HEK293 (cell line): ENCODE results near the gene GABRD.

Experiments used
- CTCF ChIA-PET: fragments of 350-600 bp; formaldehyde crosslinking; extraction: SDS; loops from one replicate; lab custom pipeline; 2021; ENCODE audit warnings: antibody characterized with exemption; lab: Yijun Ruan, JAX
- POLR2A ChIA-PET: fragments of 300-600 bp; formaldehyde crosslinking; extraction: SDS; loops from one replicate; lab custom pipeline; 2020; ENCODE audit warnings: antibody characterized with exemption, inconsistent platforms; lab: Yijun Ruan, JAX
- H3K27ac ChIP-seq: fragments of 200-500 bp; sonication (Bioruptor generic); 2 replicates; pipeline ENCODE4 v1.5.1; 2014; ENCODE audit warnings: low read depth, low read length, control low read depth, inconsistent platforms; ENCODE audit errors: extremely low read depth
- H3K36me3 ChIP-seq, 2 experiments: fragments of 200-500 bp in 1 of 2; sonication (Bioruptor generic) in 1 of 2; 1 replicate in 1 of 2; 2 replicates in 1 of 2; pipeline ENCODE4 v1.5.1; 2014 to 2017; ENCODE audit warnings: inconsistent platforms in 2 of 2, low read length in 2 of 2; ENCODE audit not compliant: control insufficient read depth in 2 of 2, insufficient read depth in 1 of 2
- H3K4me1 ChIP-seq: fragments of 200-500 bp; sonication (Bioruptor generic); 2 replicates; pipeline ENCODE4 v1.5.1; 2014; ENCODE audit warnings: mild to moderate bottlenecking, low read length, inconsistent platforms; ENCODE audit not compliant: control insufficient read depth, insufficient read depth
- H3K4me3 ChIP-seq: 2 replicates; pipeline ENCODE4 v1.5.1; 2011; ENCODE audit warnings: low read depth, mild to moderate bottlenecking, control low read depth, low read length, moderate library complexity
- H3K9me3 ChIP-seq: fragments of 200-500 bp; sonication (Bioruptor generic); 2 replicates; pipeline ENCODE4 v1.5.1; 2014; ENCODE audit warnings: low read depth, low read length, inconsistent platforms; ENCODE audit not compliant: control insufficient read depth, insufficient read depth
- KLF1 ChIP-seq: fragments of 450-650 bp; formaldehyde crosslinking; IDR thresholded peaks from 2 replicates; pipeline ENCODE4 v1.5.1; 2016; ENCODE audit warnings: missing biosample characterization, missing genetic modification characterization
- KLF8 ChIP-seq: fragments of 450-650 bp; formaldehyde crosslinking; IDR thresholded peaks from 2 replicates; pipeline ENCODE4 v1.5.1; 2016; ENCODE audit warnings: missing biosample characterization, missing genetic modification characterization
- MEIS1 ChIP-seq: sonication (generic); formaldehyde crosslinking; IDR thresholded peaks from 2 replicates; pipeline ENCODE4 v1.8.1; 2022; ENCODE audit warnings: missing genetic modification reagents, mild to moderate bottlenecking, borderline replicate concordance
- MYNN ChIP-seq: fragments of 450-650 bp; formaldehyde crosslinking; IDR thresholded peaks from 2 replicates; pipeline ENCODE4 v1.5.1; 2016; ENCODE audit warnings: missing biosample characterization, missing genetic modification characterization, borderline replicate concordance
- PBX3 ChIP-seq: sonication (generic); formaldehyde crosslinking; IDR thresholded peaks from 2 replicates; pipeline ENCODE4 v1.8.1; 2022; ENCODE audit warnings: mild to moderate bottlenecking, moderate library complexity, missing genetic modification reagents
- REPIN1 ChIP-seq: fragments of 450-650 bp; formaldehyde crosslinking; IDR thresholded peaks from 2 replicates; pipeline ENCODE4 v1.5.1; 2017; ENCODE audit warnings: missing biosample characterization, missing genetic modification characterization, low read depth
- ZBTB11 ChIP-seq: fragments of 450-650 bp; formaldehyde crosslinking; conservative IDR thresholded peaks from 2 replicates; pipeline ENCODE4 v1.5.1; 2016; ENCODE audit warnings: low read depth, missing biosample characterization, missing genetic modification characterization
- ZBTB49 ChIP-seq: fragments of 450-650 bp; formaldehyde crosslinking; IDR thresholded peaks from 2 replicates; pipeline ENCODE4 v1.5.1; 2016; ENCODE audit warnings: missing biosample characterization, missing genetic modification characterization, low read depth
- ZFP3 ChIP-seq: fragments of 450-650 bp; formaldehyde crosslinking; IDR thresholded peaks from 2 replicates; pipeline ENCODE4 v1.5.1; 2016; ENCODE audit warnings: low read depth, missing biosample characterization, missing genetic modification characterization
- ZNF148 ChIP-seq: fragments of 450-650 bp; formaldehyde crosslinking; IDR thresholded peaks from 2 replicates; pipeline ENCODE4 v1.5.0; 2017; ENCODE audit warnings: missing biosample characterization, missing genetic modification characterization, borderline replicate concordance
- ZNF174 ChIP-seq: fragments of 450-650 bp; formaldehyde crosslinking; IDR thresholded peaks from 2 replicates; pipeline ENCODE4 v1.5.0; 2017; ENCODE audit warnings: missing biosample characterization, mild to moderate bottlenecking, missing genetic modification characterization
- ZNF501 ChIP-seq: fragments of 450-650 bp; formaldehyde crosslinking; IDR thresholded peaks from 2 replicates; pipeline ENCODE4 v1.5.1; 2016; ENCODE audit warnings: missing biosample characterization, missing genetic modification characterization
- ZNF510 ChIP-seq: fragments of 450-650 bp; formaldehyde crosslinking; IDR thresholded peaks from 2 replicates; pipeline ENCODE4 v1.5.1; 2018; ENCODE audit warnings: mild to moderate bottlenecking, missing genetic modification characterization, missing biosample characterization; ENCODE audit not compliant: insufficient replicate concordance
- ZNF624 ChIP-seq: fragments of 450-650 bp; formaldehyde crosslinking; IDR thresholded peaks from 2 replicates; pipeline ENCODE4 v1.5.1; 2017; ENCODE audit warnings: missing biosample characterization, missing genetic modification characterization
- ZXDB ChIP-seq: fragments of 450-650 bp; formaldehyde crosslinking; IDR thresholded peaks from 2 replicates; pipeline ENCODE4 v1.5.1; 2016; ENCODE audit warnings: missing biosample characterization, missing genetic modification characterization
- TF ChIP-seq, protein P1 (sequence below): fragments of 450-650 bp; formaldehyde crosslinking; IDR thresholded peaks from 2 replicates; pipeline ENCODE4 v1.5.1; 2016; ENCODE audit warnings: missing biosample characterization, missing genetic modification characterization, borderline replicate concordance

GABRD gene

GRCh38 chr1:2059290-2059953 lies 40.3 kb downstream of the GABRD start (continued):
- no peak for TF ChIP-seq ZNF148 (tag by site-specific recombination)
- no peak for TF ChIP-seq REPIN1
- TF ChIP-seq ZFP3 = no peak
- TF ChIP-seq KLF8 (tag by site-specific recombination) = no peak
- TF ChIP-seq, protein P1, sequence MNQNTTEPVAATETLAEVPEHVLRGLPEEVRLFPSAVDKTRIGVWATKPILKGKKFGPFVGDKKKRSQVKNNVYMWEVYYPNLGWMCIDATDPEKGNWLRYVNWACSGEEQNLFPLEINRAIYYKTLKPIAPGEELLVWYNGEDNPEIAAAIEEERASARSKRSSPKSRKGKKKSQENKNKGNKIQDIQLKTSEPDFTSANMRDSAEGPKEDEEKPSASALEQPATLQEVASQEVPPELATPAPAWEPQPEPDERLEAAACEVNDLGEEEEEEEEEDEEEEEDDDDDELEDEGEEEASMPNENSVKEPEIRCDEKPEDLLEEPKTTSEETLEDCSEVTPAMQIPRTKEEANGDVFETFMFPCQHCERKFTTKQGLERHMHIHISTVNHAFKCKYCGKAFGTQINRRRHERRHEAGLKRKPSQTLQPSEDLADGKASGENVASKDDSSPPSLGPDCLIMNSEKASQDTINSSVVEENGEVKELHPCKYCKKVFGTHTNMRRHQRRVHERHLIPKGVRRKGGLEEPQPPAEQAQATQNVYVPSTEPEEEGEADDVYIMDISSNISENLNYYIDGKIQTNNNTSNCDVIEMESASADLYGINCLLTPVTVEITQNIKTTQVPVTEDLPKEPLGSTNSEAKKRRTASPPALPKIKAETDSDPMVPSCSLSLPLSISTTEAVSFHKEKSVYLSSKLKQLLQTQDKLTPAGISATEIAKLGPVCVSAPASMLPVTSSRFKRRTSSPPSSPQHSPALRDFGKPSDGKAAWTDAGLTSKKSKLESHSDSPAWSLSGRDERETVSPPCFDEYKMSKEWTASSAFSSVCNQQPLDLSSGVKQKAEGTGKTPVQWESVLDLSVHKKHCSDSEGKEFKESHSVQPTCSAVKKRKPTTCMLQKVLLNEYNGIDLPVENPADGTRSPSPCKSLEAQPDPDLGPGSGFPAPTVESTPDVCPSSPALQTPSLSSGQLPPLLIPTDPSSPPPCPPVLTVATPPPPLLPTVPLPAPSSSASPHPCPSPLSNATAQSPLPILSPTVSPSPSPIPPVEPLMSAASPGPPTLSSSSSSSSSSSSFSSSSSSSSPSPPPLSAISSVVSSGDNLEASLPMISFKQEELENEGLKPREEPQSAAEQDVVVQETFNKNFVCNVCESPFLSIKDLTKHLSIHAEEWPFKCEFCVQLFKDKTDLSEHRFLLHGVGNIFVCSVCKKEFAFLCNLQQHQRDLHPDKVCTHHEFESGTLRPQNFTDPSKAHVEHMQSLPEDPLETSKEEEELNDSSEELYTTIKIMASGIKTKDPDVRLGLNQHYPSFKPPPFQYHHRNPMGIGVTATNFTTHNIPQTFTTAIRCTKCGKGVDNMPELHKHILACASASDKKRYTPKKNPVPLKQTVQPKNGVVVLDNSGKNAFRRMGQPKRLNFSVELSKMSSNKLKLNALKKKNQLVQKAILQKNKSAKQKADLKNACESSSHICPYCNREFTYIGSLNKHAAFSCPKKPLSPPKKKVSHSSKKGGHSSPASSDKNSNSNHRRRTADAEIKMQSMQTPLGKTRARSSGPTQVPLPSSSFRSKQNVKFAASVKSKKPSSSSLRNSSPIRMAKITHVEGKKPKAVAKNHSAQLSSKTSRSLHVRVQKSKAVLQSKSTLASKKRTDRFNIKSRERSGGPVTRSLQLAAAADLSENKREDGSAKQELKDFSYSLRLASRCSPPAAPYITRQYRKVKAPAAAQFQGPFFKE (tag by site-specific recombination) = no peak
- TF ChIP-seq ZBTB11 (tag by site-specific recombination) = no peak

DNA sequence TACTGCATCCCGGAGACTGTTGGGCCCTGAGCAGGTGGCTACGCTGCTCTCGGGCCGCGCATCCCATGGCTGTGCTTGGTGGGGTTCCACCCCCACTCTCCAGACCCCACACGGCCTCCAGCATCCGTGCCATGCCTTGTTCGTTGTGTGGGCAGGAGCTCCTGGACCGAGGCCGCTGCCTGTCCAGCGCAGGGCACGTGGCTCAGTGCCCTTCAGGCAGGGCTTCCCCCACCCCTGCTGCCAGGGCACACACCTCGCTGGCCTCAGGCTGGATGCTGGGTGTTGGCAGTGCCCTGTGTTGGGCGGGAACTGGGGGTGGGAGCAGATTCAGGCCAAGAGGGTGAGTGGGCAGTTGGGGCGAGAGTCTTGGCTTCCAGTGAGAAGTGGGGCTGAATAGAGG lies 40.9 kb downstream of the GABRD start:
- TF ChIP-seq ZXDB = no peak
- Histone ChIP-seq H3K4me1 (no peaks in the 10 kb centered on the region), H3K27ac (no peak overlapping the region), H3K9me3 (no peaks in the 10 kb centered on the region), H3K4me3 (no peak overlapping the region), H3K36me3 (peaks cover 12 to 81% of the 10 kb centered on the region in 2 experiments; a peak in 2 of 3 replicates)
- POLR2A ChIA-PET = no interaction called here
- CTCF ChIA-PET = interaction anchor here (0.7 kb wide), 1 partner anchor 400 kb away, joined by 3 read pairs; no protein-coding TSS in a partner anchor

- H3K9me3 ChIP-seq = no peaks in the 10 kb centered on the region
- POLR2A ChIA-PET = no interaction called here
- H3K36me3 ChIP-seq = peaks cover 12 to 79% of the 10 kb centered on the region in 2 experiments; a peak in 2 of 3 replicates
- H3K27ac ChIP-seq = no peak overlapping the region
- no peak overlapping the region for H3K4me3 ChIP-seq
- no peaks in the 10 kb centered on the region for H3K4me1 ChIP-seq
- CTCF ChIA-PET = no interaction called here
- TF ChIP-seq PBX3 (no peak), ZNF624 (tag by site-specific recombination) (no peak), MYNN (tag by site-specific recombination) (no peak), ZNF174 (tag by site-specific recombination) (no peak), ZNF501 (no peak), ZNF510 (no peak), KLF1 (tag by site-specific recombination) (no peak), ZBTB49 (no peak), MEIS1 (CRISPR knock-in tag) (no peak)
Measured at GRCh38 chr1:2060535-2060934, 41.4 kb downstream of the GABRD start.
